HEK293T (cell line): Measurements from ENCODE around the gene PCNX2.

Source experiments
- ELF4 ChIP-seq: fragments of 450-650 bp; IDR thresholded peaks from 2 replicates; pipeline ENCODE4 v1.6.1; 2017; ENCODE audit warnings: antibody characterized with exemption
- FOXA1 ChIP-seq: fragments of 450-650 bp; IDR thresholded peaks from 2 replicates; pipeline ENCODE4 v1.6.1; 2016; ENCODE audit warnings: mild to moderate bottlenecking
- FOXK2 ChIP-seq: fragments of 450-650 bp; IDR thresholded peaks from 2 replicates; pipeline ENCODE4 v1.6.1; 2016; ENCODE audit warnings: mild to moderate bottlenecking
- FOXM1 ChIP-seq: fragments of 450-650 bp; IDR thresholded peaks from 2 replicates; pipeline ENCODE4 v1.6.1; 2017; ENCODE audit warnings: mild to moderate bottlenecking, borderline replicate concordance
- HDGF ChIP-seq: fragments of 450-650 bp; IDR thresholded peaks from 2 replicates; pipeline ENCODE4 v1.6.1; 2017; ENCODE audit warnings: antibody characterized with exemption, borderline replicate concordance
- L3MBTL2 ChIP-seq: fragments of 450-650 bp; conservative IDR thresholded peaks from 2 replicates; pipeline ENCODE4 v1.6.1; 2016; ENCODE audit warnings: mild to moderate bottlenecking
- NFRKB ChIP-seq: fragments of 450-650 bp; IDR thresholded peaks from 2 replicates; pipeline ENCODE4 v1.6.1; 2016; ENCODE audit warnings: mild to moderate bottlenecking, moderate library complexity
- SP1 ChIP-seq: fragments of 450-650 bp; IDR thresholded peaks from 2 replicates; pipeline ENCODE4 v1.6.1; 2017
- TARDBP ChIP-seq: fragments of 450-650 bp; IDR thresholded peaks from 2 replicates; pipeline ENCODE4 v1.6.1; 2016
- ZNF384 ChIP-seq: fragments of 450-650 bp; IDR thresholded peaks from 2 replicates; pipeline ENCODE4 v1.6.1; 2016

GRCh38 chr1:232980355-232980978 lies 315.1 kb downstream of the PCNX2 start:
- TF ChIP-seq FOXA1 = no peak
- no peak for TF ChIP-seq SP1
- TF ChIP-seq FOXM1 = no peak
- TF ChIP-seq ZNF384 = no peak
- no peak for TF ChIP-seq TARDBP
- no peak for TF ChIP-seq HDGF
- TF ChIP-seq ELF4 = no peak
- TF ChIP-seq L3MBTL2 = no peak
- no peak for TF ChIP-seq NFRKB
- TF ChIP-seq FOXK2 = no peak
